GM23338 (cell line): ENCODE results near the gene TRIO. TPM values are rescaled to one million over a fixed set of nuclear protein-coding genes. Genes with fewer than 3 reads are reported as not detected.

Source experiments
- ATAC-seq: fragments of 200-7000 bp; cut with Tn5 transposase; 3 replicates; pipeline ENCODE4 v1.9.1; 2020
- DNase-seq: peaks from one replicate; pipeline ENCODE4 v3.0.0-alpha.2; 2015; ENCODE audit warnings: low spot score
- H2AFZ ChIP-seq: fragments of 200-600 bp; sonication (generic); 2 replicates; pipeline ENCODE4 v1.8.0; 2016; ENCODE audit warnings: antibody characterized with exemption, mild to moderate bottlenecking, moderate library complexity
- H3F3A ChIP-seq: fragments of 200-600 bp; sonication (generic); replicated peaks from 2 replicates; pipeline ENCODE4 v1.8.0; 2017; ENCODE audit warnings: antibody characterized with exemption, mixed run types, low read depth
- H3K27ac ChIP-seq: fragments of 200-600 bp; sonication (generic); 2 replicates; pipeline ENCODE4 v1.6.1; 2016; ENCODE audit warnings: low read depth
- H3K27me3 ChIP-seq: fragments of 200-600 bp; sonication (generic); 2 replicates; pipeline ENCODE4 v1.8.0; 2016; ENCODE audit warnings: mild to moderate bottlenecking, mixed run types, moderate library complexity; ENCODE audit not compliant: insufficient read depth
- H3K36me3 ChIP-seq: fragments of 200-600 bp; sonication (generic); 2 replicates; pipeline ENCODE4 v1.8.0; 2016; ENCODE audit warnings: mild to moderate bottlenecking; ENCODE audit not compliant: insufficient read depth
- H3K4me1 ChIP-seq: fragments of 200-600 bp; sonication (generic); 2 replicates; pipeline ENCODE4 v1.8.0; 2016; ENCODE audit warnings: mild to moderate bottlenecking, moderate library complexity; ENCODE audit not compliant: insufficient read depth
- H3K4me2 ChIP-seq: fragments of 200-600 bp; sonication (generic); 2 replicates; pipeline ENCODE4 v1.7.1; 2017; ENCODE audit warnings: mixed run types
- H3K4me3 ChIP-seq: fragments of 200-600 bp; sonication (generic); 2 replicates; pipeline ENCODE4 v1.6.1; 2016; ENCODE audit warnings: mixed run types
- H3K79me2 ChIP-seq: fragments of 200-600 bp; sonication (generic); replicated peaks from 2 replicates; pipeline ENCODE4 v1.8.0; 2017; ENCODE audit warnings: mild to moderate bottlenecking; ENCODE audit not compliant: insufficient read depth
- H3K9me2 ChIP-seq: fragments of 200-600 bp; sonication (generic); 2 replicates; pipeline ENCODE4 v1.8.0; 2017; ENCODE audit not compliant: insufficient read depth
- H4K20me1 ChIP-seq: fragments of 200-600 bp; sonication (generic); replicated peaks from 2 replicates; pipeline ENCODE4 v1.8.0; 2017; ENCODE audit warnings: mild to moderate bottlenecking; ENCODE audit not compliant: insufficient read depth
- H3K27ac Mint-ChIP-seq: 2 replicates; pipeline ENCODE4 v1.8.0; 2020; ENCODE audit warnings: inconsistent platforms, mild to moderate bottlenecking, moderate library complexity, mixed read lengths
- H3K27me3 Mint-ChIP-seq: 3 replicates; pipeline ENCODE4 v1.8.0; 2022; ENCODE audit warnings: low read depth, mild to moderate bottlenecking, moderate library complexity, mixed read lengths, inconsistent platforms; ENCODE audit not compliant: insufficient read depth, poor library complexity
- H3K36me3 Mint-ChIP-seq: 3 replicates; pipeline ENCODE4 v1.8.0; 2021; ENCODE audit warnings: low read depth, mild to moderate bottlenecking, inconsistent platforms, moderate library complexity, mixed read lengths
- H3K4me1 Mint-ChIP-seq: 3 replicates; pipeline ENCODE4 v1.8.0; 2020; ENCODE audit warnings: mild to moderate bottlenecking, inconsistent platforms, mixed read lengths
- H3K4me3 Mint-ChIP-seq: 3 replicates; pipeline ENCODE4 v1.8.0; 2021; ENCODE audit warnings: moderate library complexity, mild to moderate bottlenecking, inconsistent platforms, mixed read lengths
- H3K9me3 Mint-ChIP-seq: 3 replicates; pipeline ENCODE4 v1.8.0; 2020; ENCODE audit warnings: moderate library complexity, mild to moderate bottlenecking, inconsistent platforms, mixed read lengths
- CTCF ChIP-seq, 2 experiments: fragments of 200-600 bp in 1 of 2; sonication (generic) in 1 of 2; conservative IDR thresholded peaks; 2 replicates each; pipeline versions ENCODE4 v1.5.1 to v1.6.1; 2016 to 2017; ENCODE audit warnings: antibody characterized with exemption in 2 of 2, low read depth in 2 of 2, mild to moderate bottlenecking in 2 of 2, moderate library complexity in 1 of 2
- EZH2phosphoT487 ChIP-seq: fragments of 200-600 bp; sonication (generic); IDR thresholded peaks from one replicate; pipeline ENCODE4 v1.8.1; 2018; ENCODE audit warnings: antibody characterized with exemption; ENCODE audit not compliant: unreplicated experiment
- STAT1 ChIP-seq: IDR thresholded peaks from one replicate; pipeline ENCODE4 v1.6.1; 2016; ENCODE audit warnings: antibody characterized with exemption; ENCODE audit not compliant: unreplicated experiment
- ZNF114 ChIP-seq: fragments of 250-450 bp; sonication (Bioruptor Pico); IDR thresholded peaks from 2 replicates; pipeline ENCODE4 v1.5.0; 2020; ENCODE audit warnings: mild to moderate bottlenecking, moderate library complexity
- polyA plus RNA-seq: library from polyadenylated mRNA; unstranded; fragments of >200 nt; fragmentation: Nextera tagmentation; extraction: Ambion mirVana; gene quantifications from 2 replicates; pipeline ENCODE4 v1.2.1, GENCODE V29; 2016
- total RNA-seq: library from RNA; depleted of rRNA; stranded (reverse); fragments of >200 nt; shearing (Covaris generic); gene quantifications from 2 replicates; pipeline ENCODE4 v1.2.3, GENCODE V29; 2014
- TF ChIP-seq, protein P1 (sequence below): IDR thresholded peaks from 2 replicates; pipeline ENCODE4 v1.6.1; 2016; ENCODE audit warnings: antibody characterized with exemption

Gene TRIO
- total and polyA plus RNA-seq, 2 experiments from 2014 or later, result 13.8 to 113 TPM

DNA sequence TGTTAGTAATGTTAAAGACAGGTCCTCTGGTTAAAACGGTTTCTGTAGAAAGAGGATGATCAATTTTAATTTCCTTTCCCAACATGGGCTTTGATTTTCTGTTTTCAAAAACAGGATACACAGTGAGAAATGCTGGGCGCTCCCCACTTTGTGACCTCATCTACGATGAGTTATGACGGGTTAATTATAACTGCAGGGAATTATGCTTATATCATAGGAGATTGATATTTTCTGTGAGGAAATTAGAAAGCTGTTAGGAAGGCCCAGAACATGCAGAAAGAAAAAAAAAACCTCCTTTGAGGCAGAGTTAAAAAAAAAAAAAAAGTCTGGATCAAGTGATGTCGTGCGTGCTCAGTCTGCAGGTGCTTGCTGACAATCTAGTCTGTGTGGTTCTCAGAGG, 261.6 kb downstream of the TRIO start:
- Histone ChIP-seq H4K20me1 (no peaks in the 10 kb centered on the region; the same call in 1 of the 2 replicates), H3K27me3 (no peaks in the 10 kb centered on the region), H3F3A (no peaks in the 10 kb centered on the region), H3K79me2 (0 out of 2 replicates have a peak, but pooled peaks cover 3% of the 10 kb centered on the region), H3K4me3 (no peak overlapping the region), H3K4me2 (no peak overlapping the region), H3K4me1 (no peaks in the 10 kb centered on the region), H3K9me2 (no peaks in the 10 kb centered on the region), H3K27ac (no peak overlapping the region), H2AFZ (no peak overlapping the region), H3K36me3 (peaks cover 15% of the 10 kb centered on the region; the same call in 1 of the 2 replicates)
- Mint-ChIP-seq H3K36me3 (peaks cover 75% of the 10 kb centered on the region), H3K4me1 (peaks cover 9% of the 10 kb centered on the region; the same call in 2 of the 3 replicates), H3K4me3 (no peak overlapping the region), H3K27ac (no peak overlapping the region; the same call in 1 of the 2 replicates), H3K27me3 (peaks cover 3% of the 10 kb centered on the region), H3K9me3 (peaks cover 6% of the 10 kb centered on the region; the same call in 1 of the 3 replicates)
- TF ChIP-seq ZNF114 (CRISPR knock-in tag), result no peak
- no peak for TF ChIP-seq EZH2phosphoT487
- TF ChIP-seq, protein P1, sequence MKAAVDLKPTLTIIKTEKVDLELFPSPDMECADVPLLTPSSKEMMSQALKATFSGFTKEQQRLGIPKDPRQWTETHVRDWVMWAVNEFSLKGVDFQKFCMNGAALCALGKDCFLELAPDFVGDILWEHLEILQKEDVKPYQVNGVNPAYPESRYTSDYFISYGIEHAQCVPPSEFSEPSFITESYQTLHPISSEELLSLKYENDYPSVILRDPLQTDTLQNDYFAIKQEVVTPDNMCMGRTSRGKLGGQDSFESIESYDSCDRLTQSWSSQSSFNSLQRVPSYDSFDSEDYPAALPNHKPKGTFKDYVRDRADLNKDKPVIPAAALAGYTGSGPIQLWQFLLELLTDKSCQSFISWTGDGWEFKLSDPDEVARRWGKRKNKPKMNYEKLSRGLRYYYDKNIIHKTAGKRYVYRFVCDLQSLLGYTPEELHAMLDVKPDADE, result no peak
- no peak for ATAC-seq
- DNase-seq, result no peak

- peaks cover 4% of the 10 kb centered on the region; the same call in 2 of the 3 replicates for H3K4me1 Mint-ChIP-seq
- H3K27me3 Mint-ChIP-seq, result peaks cover 3% of the 10 kb centered on the region
- Histone ChIP-seq H3K27ac (0 out of 2 replicates have a peak overlapping the region, but pooled peaks have one; percentile 12), H4K20me1 (no peaks in the 10 kb centered on the region; the same call in 1 of the 2 replicates), H3K36me3 (peaks cover 15% of the 10 kb centered on the region; the same call in 1 of the 2 replicates), H3K79me2 (0 out of 2 replicates have a peak, but pooled peaks cover 1% of the 10 kb centered on the region), H2AFZ (no peak overlapping the region), H3K4me1 (no peaks in the 10 kb centered on the region), H3F3A (no peaks in the 10 kb centered on the region), H3K9me2 (no peaks in the 10 kb centered on the region), H3K4me2 (no peak overlapping the region), H3K27me3 (no peaks in the 10 kb centered on the region), H3K4me3 (no peak overlapping the region)
- peaks cover 6% of the 10 kb centered on the region; the same call in 1 of the 3 replicates for H3K9me3 Mint-ChIP-seq
- H3K36me3 Mint-ChIP-seq, result peaks cover 75% of the 10 kb centered on the region
- TF ChIP-seq CTCF (conservative IDR thresholded peaks at IDR 0.05; ENCODE audit: low read depth in 2 of 2), result peak; percentile 67 to 74
- TF ChIP-seq STAT1, result no peak
- no peak overlapping the region for H3K4me3 Mint-ChIP-seq
- no peak overlapping the region for H3K27ac Mint-ChIP-seq
- peak; percentile 90 for ATAC-seq
- peak; percentile 59 for DNase-seq
Measured at GRCh38 chr5:14405267-14405666, 262.1 kb downstream of the TRIO start.
